HCT116 (cell line): Measurements from ENCODE around the gene C11orf42. TPM values are rescaled to one million over a fixed set of nuclear protein-coding genes. Genes with fewer than 3 reads are reported as not detected.

ENCODE experiments used
- ATAC-seq: fragments of 200-7000 bp; cut with Tn5 transposase; 2 replicates; pipeline ENCODE4 v1.9.1; 2020; ENCODE audit warnings: mild to moderate bottlenecking, moderate library complexity
- BruUV-seq: library from RNA; stranded (reverse); fragments of 400-500 nt; replicated peaks from 2 replicates; lab custom pipeline; 2021; lab: Mats Ljungman, UMichigan
- CTCF ChIA-PET: fragments of 300-600 bp; sonication (Branson Sonifier 250); formaldehyde crosslinking; loops from one replicate; lab custom pipeline; 2021; ENCODE audit warnings: antibody characterized with exemption; lab: Charles Lee
- POLR2A ChIA-PET: fragments of 300-600, 350-600 bp; sonication (Branson Sonifier 250); formaldehyde crosslinking; loops from one replicate; lab custom pipeline; 2021; ENCODE audit warnings: antibody characterized with exemption; lab: Charles Lee
- RAD21 ChIA-PET, 2 experiments: fragments of 300-600 bp; sonication (Branson Sonifier 250); formaldehyde crosslinking; loops; one replicate each; lab custom pipeline; 2023; ENCODE audit warnings: low total read pairs in 2 of 2; ENCODE audit not compliant: uncharacterized antibody in 2 of 2, unreplicated experiment in 2 of 2, low non-redundant PET in 1 of 2; lab: Charles Lee
- DNase-seq: peaks from one replicate; pipeline ENCODE4 v3.0.0-alpha.2; 2010; ENCODE audit warnings: low read depth, low spot score
- H2AFZ ChIP-seq: fragments of 200-600 bp; shearing (Covaris generic), sonication (generic); 2 replicates; pipeline ENCODE4 v1.6.1; 2017; ENCODE audit warnings: low read depth, mixed run types, mixed read lengths, antibody characterized with exemption, low read length; ENCODE audit not compliant: poor library complexity, severe bottlenecking
- H3K27ac ChIP-seq: 2 replicates; pipeline ENCODE4 v1.5.1; 2012; ENCODE audit warnings: low read depth, low read length
- H3K27me3 ChIP-seq: fragments of 200-600 bp; sonication (generic); 2 replicates; pipeline ENCODE4 v1.6.1; 2016; ENCODE audit warnings: mixed run types, low read length, mixed read lengths; ENCODE audit not compliant: insufficient read depth
- H3K36me3 ChIP-seq, 2 experiments: fragments of 200-500 bp in 1 of 2; fragments of 200-600 bp in 1 of 2; sonication (Bioruptor generic) in 1 of 2; sonication (generic) in 1 of 2; 2 replicates each; pipeline versions ENCODE4 v1.5.1 to v1.6.1; 2014 to 2016; ENCODE audit warnings: low read length in 2 of 2, inconsistent platforms in 1 of 2, mixed read lengths in 1 of 2, mixed run types in 1 of 2; ENCODE audit not compliant: insufficient read depth in 2 of 2, control insufficient read depth in 1 of 2
- H3K4me1 ChIP-seq, 2 experiments: fragments of 200-600 bp in 1 of 2; sonication (generic) in 1 of 2; 2 replicates each; pipeline versions ENCODE4 v1.5.1 to v1.6.1; 2012 to 2017; ENCODE audit warnings: low read length in 2 of 2, inconsistent platforms in 1 of 2, mild to moderate bottlenecking in 1 of 2, mixed read lengths in 1 of 2, mixed run types in 1 of 2, moderate library complexity in 1 of 2; ENCODE audit not compliant: insufficient read depth in 2 of 2, control insufficient read depth in 1 of 2
- H3K4me2 ChIP-seq: fragments of 200-600 bp; sonication (generic); 2 replicates; pipeline ENCODE4 v1.6.1; 2017; ENCODE audit warnings: mixed run types, low read length, mixed read lengths
- H3K4me3 ChIP-seq, 2 experiments: fragments of 200-600 bp in 1 of 2; sonication (generic) in 1 of 2; replicated peaks in 1 of 2; 2 replicates each; pipeline ENCODE4 v1.5.1; 2011 to 2016; ENCODE audit warnings: low read length in 2 of 2, control low read depth in 1 of 2, low read depth in 1 of 2, mild to moderate bottlenecking in 1 of 2, mixed read lengths in 1 of 2, mixed run types in 1 of 2
- H3K79me2 ChIP-seq: fragments of 200-600 bp; sonication (generic); 2 replicates; pipeline ENCODE4 v1.6.1; 2017; ENCODE audit warnings: mild to moderate bottlenecking, mixed run types, low read length, moderate library complexity, mixed read lengths; ENCODE audit not compliant: insufficient read depth
- H3K9ac ChIP-seq: fragments of 200-600 bp; sonication (generic); 2 replicates; pipeline ENCODE4 v1.6.1; 2016; ENCODE audit warnings: low read length, mixed read lengths
- H3K9me2 ChIP-seq: fragments of 200-600 bp; sonication (generic), shearing (Covaris generic); 2 replicates; pipeline ENCODE4 v1.6.1; 2017; ENCODE audit warnings: mixed run types, mild to moderate bottlenecking, moderate library complexity; ENCODE audit not compliant: insufficient read depth
- H3K9me3 ChIP-seq, 2 experiments: fragments of 200-500 bp in 1 of 2; fragments of 200-600 bp in 1 of 2; sonication (Bioruptor generic) in 1 of 2; sonication (generic) in 1 of 2; 2 replicates each; pipeline ENCODE4 v1.6.1; 2014 to 2017; ENCODE audit warnings: low read length in 2 of 2, mixed read lengths in 2 of 2, inconsistent platforms in 1 of 2, low read depth in 1 of 2, mild to moderate bottlenecking in 1 of 2, mixed run types in 1 of 2, moderate library complexity in 1 of 2; ENCODE audit not compliant: control insufficient read depth in 1 of 2, insufficient read depth in 1 of 2
- H4K20me1 ChIP-seq: fragments of 200-600 bp; sonication (generic), shearing (Covaris generic); 2 replicates; pipeline ENCODE4 v1.6.1; 2017; ENCODE audit warnings: mixed run types, mild to moderate bottlenecking, moderate library complexity; ENCODE audit not compliant: insufficient read depth
- CEBPB ChIP-seq: IDR thresholded peaks from 2 replicates; pipeline ENCODE4 v1.6.1; 2012; ENCODE audit warnings: low read depth
- EGR1 ChIP-seq: IDR thresholded peaks from 2 replicates; pipeline ENCODE4 v1.6.1; 2012; ENCODE audit warnings: low read depth
- ELF1 ChIP-seq: IDR thresholded peaks from 2 replicates; pipeline ENCODE4 v1.6.1; 2012; ENCODE audit warnings: low read depth, borderline replicate concordance
- JUND ChIP-seq: IDR thresholded peaks from 2 replicates; pipeline ENCODE4 v1.6.1; 2012
- POLR2AphosphoS5 ChIP-seq: IDR thresholded peaks from 2 replicates; pipeline ENCODE4 v1.6.1; 2011; ENCODE audit warnings: mild to moderate bottlenecking, low read depth, low read length, moderate library complexity
- SIN3A ChIP-seq: IDR thresholded peaks from 2 replicates; pipeline ENCODE4 v1.6.1; 2012; ENCODE audit warnings: low read depth
- TCF7L2 ChIP-seq: IDR thresholded peaks from 2 replicates; pipeline ENCODE4 v1.7.0; 2011; ENCODE audit warnings: borderline replicate concordance, inconsistent platforms; ENCODE audit not compliant: insufficient read depth, insufficient read length; ENCODE audit errors: extremely low read depth
- YY1 ChIP-seq: IDR thresholded peaks from 2 replicates; pipeline ENCODE4 v1.6.1; 2011; ENCODE audit warnings: low read length, low read depth, moderate library complexity, mild to moderate bottlenecking; ENCODE audit not compliant: insufficient replicate concordance; ENCODE audit errors: extremely low read depth
- intact Hi-C: fragments of 100-400 bp; cut with micrococcal nuclease; formaldehyde crosslinking; loops from 2 replicates; pipeline ENCODE4 v1.10.0; 2022
- total RNA-seq: library from RNA; stranded (reverse); gene quantifications from one replicate; pipeline ENCODE4 v1.2.1, GENCODE V29; 2021; ENCODE audit not compliant: unreplicated experiment
- TF ChIP-seq, protein P1 (sequence below): IDR thresholded peaks from 2 replicates; pipeline ENCODE4 v1.6.1; 2012; ENCODE audit warnings: low read depth
- TF ChIP-seq, protein P2 (sequence below), 3 experiments: fragments of 200-600 bp in 1 of 3; sonication (generic) in 1 of 3; IDR thresholded peaks in 2 of 3; conservative IDR thresholded peaks in 1 of 3; 2 replicates each; pipeline ENCODE4 v1.5.1; 2012 to 2017; ENCODE audit warnings: low read depth in 2 of 3, low read length in 2 of 3, antibody characterized with exemption in 1 of 3, borderline replicate concordance in 1 of 3, control low read depth in 1 of 3, mild to moderate bottlenecking in 1 of 3, mixed read lengths in 1 of 3, mixed run types in 1 of 3, moderate library complexity in 1 of 3; ENCODE audit not compliant: insufficient read depth in 1 of 3

Gene C11orf42
- total RNA-seq, 1 experiment from 2014 or later: not detected

- Histone ChIP-seq H3K9ac (no peak within 1 kb of the TSS), H3K9me2 (no peaks in the 10 kb centered on the region), H3K27ac (no peak within 1 kb of the TSS), H2AFZ (no peak within 1 kb of the TSS), H4K20me1 (no peaks in the 10 kb centered on the region), H3K79me2 (no peaks in the 10 kb centered on the region), H3K4me3 (no peak within 1 kb of the TSS), H3K27me3 (peaks cover 32% of the 10 kb centered on the region), H3K9me3 (no peaks in the 10 kb centered on the region), H3K36me3 (no peaks in the 10 kb centered on the region), H3K4me2 (no peak within 1 kb of the TSS), H3K4me1 (no peaks in the 10 kb centered on the region)
- POLR2A ChIA-PET: no interaction called here
- no TSS peak for BruUV-seq
- TF ChIP-seq EGR1: no peak
- TF ChIP-seq POLR2AphosphoS5: no peak
- no peak for TF ChIP-seq ELF1
- TF ChIP-seq TCF7L2: no peak
- no peak for TF ChIP-seq YY1
- TF ChIP-seq, protein P1, sequence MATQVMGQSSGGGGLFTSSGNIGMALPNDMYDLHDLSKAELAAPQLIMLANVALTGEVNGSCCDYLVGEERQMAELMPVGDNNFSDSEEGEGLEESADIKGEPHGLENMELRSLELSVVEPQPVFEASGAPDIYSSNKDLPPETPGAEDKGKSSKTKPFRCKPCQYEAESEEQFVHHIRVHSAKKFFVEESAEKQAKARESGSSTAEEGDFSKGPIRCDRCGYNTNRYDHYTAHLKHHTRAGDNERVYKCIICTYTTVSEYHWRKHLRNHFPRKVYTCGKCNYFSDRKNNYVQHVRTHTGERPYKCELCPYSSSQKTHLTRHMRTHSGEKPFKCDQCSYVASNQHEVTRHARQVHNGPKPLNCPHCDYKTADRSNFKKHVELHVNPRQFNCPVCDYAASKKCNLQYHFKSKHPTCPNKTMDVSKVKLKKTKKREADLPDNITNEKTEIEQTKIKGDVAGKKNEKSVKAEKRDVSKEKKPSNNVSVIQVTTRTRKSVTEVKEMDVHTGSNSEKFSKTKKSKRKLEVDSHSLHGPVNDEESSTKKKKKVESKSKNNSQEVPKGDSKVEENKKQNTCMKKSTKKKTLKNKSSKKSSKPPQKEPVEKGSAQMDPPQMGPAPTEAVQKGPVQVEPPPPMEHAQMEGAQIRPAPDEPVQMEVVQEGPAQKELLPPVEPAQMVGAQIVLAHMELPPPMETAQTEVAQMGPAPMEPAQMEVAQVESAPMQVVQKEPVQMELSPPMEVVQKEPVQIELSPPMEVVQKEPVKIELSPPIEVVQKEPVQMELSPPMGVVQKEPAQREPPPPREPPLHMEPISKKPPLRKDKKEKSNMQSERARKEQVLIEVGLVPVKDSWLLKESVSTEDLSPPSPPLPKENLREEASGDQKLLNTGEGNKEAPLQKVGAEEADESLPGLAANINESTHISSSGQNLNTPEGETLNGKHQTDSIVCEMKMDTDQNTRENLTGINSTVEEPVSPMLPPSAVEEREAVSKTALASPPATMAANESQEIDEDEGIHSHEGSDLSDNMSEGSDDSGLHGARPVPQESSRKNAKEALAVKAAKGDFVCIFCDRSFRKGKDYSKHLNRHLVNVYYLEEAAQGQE: no peak
- TF ChIP-seq, protein P2, sequence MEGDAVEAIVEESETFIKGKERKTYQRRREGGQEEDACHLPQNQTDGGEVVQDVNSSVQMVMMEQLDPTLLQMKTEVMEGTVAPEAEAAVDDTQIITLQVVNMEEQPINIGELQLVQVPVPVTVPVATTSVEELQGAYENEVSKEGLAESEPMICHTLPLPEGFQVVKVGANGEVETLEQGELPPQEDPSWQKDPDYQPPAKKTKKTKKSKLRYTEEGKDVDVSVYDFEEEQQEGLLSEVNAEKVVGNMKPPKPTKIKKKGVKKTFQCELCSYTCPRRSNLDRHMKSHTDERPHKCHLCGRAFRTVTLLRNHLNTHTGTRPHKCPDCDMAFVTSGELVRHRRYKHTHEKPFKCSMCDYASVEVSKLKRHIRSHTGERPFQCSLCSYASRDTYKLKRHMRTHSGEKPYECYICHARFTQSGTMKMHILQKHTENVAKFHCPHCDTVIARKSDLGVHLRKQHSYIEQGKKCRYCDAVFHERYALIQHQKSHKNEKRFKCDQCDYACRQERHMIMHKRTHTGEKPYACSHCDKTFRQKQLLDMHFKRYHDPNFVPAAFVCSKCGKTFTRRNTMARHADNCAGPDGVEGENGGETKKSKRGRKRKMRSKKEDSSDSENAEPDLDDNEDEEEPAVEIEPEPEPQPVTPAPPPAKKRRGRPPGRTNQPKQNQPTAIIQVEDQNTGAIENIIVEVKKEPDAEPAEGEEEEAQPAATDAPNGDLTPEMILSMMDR (IDR thresholded peaks at IDR 0.05 in 2 of 3, conservative IDR thresholded peaks at IDR 0.05 in 1 of 3; ENCODE audit: borderline replicate concordance in 1 of 3, insufficient read depth in 1 of 3, low read depth in 2 of 3, low read length in 2 of 3): no peak
- TF ChIP-seq CEBPB: no peak
- no peak for TF ChIP-seq SIN3A
- TF ChIP-seq JUND: no peak
- intact Hi-C loops: no loop called here
- no peak for ATAC-seq
- RAD21 ChIA-PET: no interaction called here
- DNase-seq: no peak
- CTCF ChIA-PET: no interaction called here
Observed at GRCh38 chr11:6199174-6199810, 6.1 kb upstream of the C11orf42 start, which contains the start of gene OR52W1. TSS of gene OR52W1 (plus strand) at chr11:6199224. CDS start at chr11:6199224, 0 bp downstream.
